ENCODE results near the gene ACTG2. TPM values are rescaled to one million over a fixed set of nuclear protein-coding genes. Genes with fewer than 3 reads are reported as not detected.

ACTG2 gene
- total and polyA plus RNA-seq, 4 donors, result 5.3 to 21.0 (median 6.2) TPM

- peaks cover 9% of the 10 kb centered on the region for H3K4me1 ChIP-seq (ENCODE audit: control insufficient read depth, insufficient read depth, low read length)
- H3K4me3 ChIP-seq (ENCODE audit: low read depth, low read length), result no peak overlapping the region
- 92% methylated on average over 2 of the region's 2 CpGs for WGBS (ENCODE audit: insufficient coverage)
- no peak for DNase-seq (ENCODE audit: low read depth in 4 of 6, low spot score in 6 of 6)
- no peaks in the 10 kb centered on the region for H3K9me3 ChIP-seq (ENCODE audit: control insufficient read depth, insufficient read depth, low read length)
- no peaks in the 10 kb centered on the region for H3K36me3 ChIP-seq (ENCODE audit: control insufficient read depth, insufficient read depth, low read length)
- H3K27me3 ChIP-seq (ENCODE audit: control insufficient read depth, insufficient read depth, low read length), result no peaks in the 10 kb centered on the region
- no peak overlapping the region for H3K27ac ChIP-seq (ENCODE audit: low read depth, low read length)
Measured at GRCh38 chr2:73928963-73929347, 36.1 kb downstream of the ACTG2 start.

GRCh38 chr2:73930386-73930785, 37.6 kb downstream of the ACTG2 start:
- no peaks in the 10 kb centered on the region for H3K27me3 ChIP-seq (ENCODE audit: control insufficient read depth, insufficient read depth, low read length)
- no peaks in the 10 kb centered on the region for H3K36me3 ChIP-seq (ENCODE audit: control insufficient read depth, insufficient read depth, low read length)
- H3K4me1 ChIP-seq (ENCODE audit: control insufficient read depth, insufficient read depth, low read length), result peaks cover 9% of the 10 kb centered on the region
- no peaks in the 10 kb centered on the region for H3K9me3 ChIP-seq (ENCODE audit: control insufficient read depth, insufficient read depth, low read length)
- DNase-seq (ENCODE audit: low read depth in 4 of 6, low spot score in 6 of 6), result no peak
- WGBS (ENCODE audit: insufficient coverage), result no CpG with 5 or more reads among the region's 2 CpGs
- H3K4me3 ChIP-seq (ENCODE audit: low read depth, low read length), result no peak overlapping the region
- no peak overlapping the region for H3K27ac ChIP-seq (ENCODE audit: low read depth, low read length)

- Histone ChIP-seq H3K4me3 (ENCODE audit: low read depth, low read length) (no peak overlapping the region), H3K4me1 (ENCODE audit: control insufficient read depth, insufficient read depth, low read length) (peaks cover 9% of the 10 kb centered on the region), H3K9me3 (ENCODE audit: control insufficient read depth, insufficient read depth, low read length) (no peaks in the 10 kb centered on the region), H3K27me3 (ENCODE audit: control insufficient read depth, insufficient read depth, low read length) (no peaks in the 10 kb centered on the region), H3K27ac (ENCODE audit: low read depth, low read length) (peak overlapping the region; percentile 43), H3K36me3 (ENCODE audit: control insufficient read depth, insufficient read depth, low read length) (no peaks in the 10 kb centered on the region)
- 83% methylated on average over 6 of the region's 7 CpGs for WGBS (ENCODE audit: insufficient coverage)
- peak in 2 of 6 donors; percentile 3 to 27 for DNase-seq (ENCODE audit: low read depth in 4 of 6, low spot score in 6 of 6)
Measured at GRCh38 chr2:73931531-73932500, 39.0 kb downstream of the ACTG2 start.

- no peaks in the 10 kb centered on the region for H3K36me3 ChIP-seq (ENCODE audit: control insufficient read depth, insufficient read depth, low read length)
- DNase-seq (ENCODE audit: low read depth in 4 of 6, low spot score in 6 of 6), result no peak
- WGBS (ENCODE audit: insufficient coverage), result 83% methylated on average over 3 of the region's 3 CpGs
- no peaks in the 10 kb centered on the region for H3K9me3 ChIP-seq (ENCODE audit: control insufficient read depth, insufficient read depth, low read length)
- H3K4me3 ChIP-seq (ENCODE audit: low read depth, low read length), result no peak overlapping the region
- H3K4me1 ChIP-seq (ENCODE audit: control insufficient read depth, insufficient read depth, low read length), result peaks cover 6% of the 10 kb centered on the region
- no peaks in the 10 kb centered on the region for H3K27me3 ChIP-seq (ENCODE audit: control insufficient read depth, insufficient read depth, low read length)
- no peak overlapping the region for H3K27ac ChIP-seq (ENCODE audit: low read depth, low read length)
Measured at GRCh38 chr2:73933194-73933593, 40.4 kb downstream of the ACTG2 start.

- Histone ChIP-seq H3K27me3 (ENCODE audit: control insufficient read depth, insufficient read depth, low read length) (no peaks in the 10 kb centered on the region), H3K4me3 (ENCODE audit: low read depth, low read length) (no peak overlapping the region), H3K4me1 (ENCODE audit: control insufficient read depth, insufficient read depth, low read length) (no peaks in the 10 kb centered on the region), H3K9me3 (ENCODE audit: control insufficient read depth, insufficient read depth, low read length) (no peaks in the 10 kb centered on the region), H3K36me3 (ENCODE audit: control insufficient read depth, insufficient read depth, low read length) (no peaks in the 10 kb centered on the region), H3K27ac (ENCODE audit: low read depth, low read length) (no peak overlapping the region)
- no peak for DNase-seq (ENCODE audit: low read depth in 4 of 6, low spot score in 6 of 6)
Measured at GRCh38 chr2:73935641-73936040, 42.8 kb downstream of the ACTG2 start.

- Histone ChIP-seq H3K36me3 (ENCODE audit: control insufficient read depth, insufficient read depth, low read length) (no peaks in the 10 kb centered on the region), H3K4me1 (ENCODE audit: control insufficient read depth, insufficient read depth, low read length) (no peaks in the 10 kb centered on the region), H3K9me3 (ENCODE audit: control insufficient read depth, insufficient read depth, low read length) (no peaks in the 10 kb centered on the region), H3K4me3 (ENCODE audit: low read depth, low read length) (no peak overlapping the region), H3K27me3 (ENCODE audit: control insufficient read depth, insufficient read depth, low read length) (no peaks in the 10 kb centered on the region), H3K27ac (ENCODE audit: low read depth, low read length) (no peak overlapping the region)
- no peak for DNase-seq (ENCODE audit: low read depth in 4 of 6, low spot score in 6 of 6)
- 93% methylated on average over 2 of the region's 4 CpGs for WGBS (ENCODE audit: insufficient coverage)
Measured at GRCh38 chr2:73937103-73937885, 44.5 kb downstream of the ACTG2 start.

- Histone ChIP-seq H3K4me3 (ENCODE audit: low read depth, low read length) (no peak overlapping the region), H3K4me1 (ENCODE audit: control insufficient read depth, insufficient read depth, low read length) (no peaks in the 10 kb centered on the region), H3K9me3 (ENCODE audit: control insufficient read depth, insufficient read depth, low read length) (no peaks in the 10 kb centered on the region), H3K27me3 (ENCODE audit: control insufficient read depth, insufficient read depth, low read length) (no peaks in the 10 kb centered on the region), H3K36me3 (ENCODE audit: control insufficient read depth, insufficient read depth, low read length) (no peaks in the 10 kb centered on the region), H3K27ac (ENCODE audit: low read depth, low read length) (no peak overlapping the region)
- no peak for DNase-seq (ENCODE audit: low read depth in 4 of 6, low spot score in 6 of 6)
Measured at GRCh38 chr2:73937899-73938298, 45.1 kb downstream of the ACTG2 start.

- no peak for DNase-seq (ENCODE audit: low read depth in 4 of 6, low spot score in 6 of 6)
- WGBS (ENCODE audit: insufficient coverage), result 90% methylated on average over 2 of the region's 5 CpGs
- no peaks in the 10 kb centered on the region for H3K27me3 ChIP-seq (ENCODE audit: control insufficient read depth, insufficient read depth, low read length)
- no peaks in the 10 kb centered on the region for H3K4me1 ChIP-seq (ENCODE audit: control insufficient read depth, insufficient read depth, low read length)
- H3K36me3 ChIP-seq (ENCODE audit: control insufficient read depth, insufficient read depth, low read length), result peaks cover under 1% of the 10 kb centered on the region
- no peak overlapping the region for H3K4me3 ChIP-seq (ENCODE audit: low read depth, low read length)
- no peaks in the 10 kb centered on the region for H3K9me3 ChIP-seq (ENCODE audit: control insufficient read depth, insufficient read depth, low read length)
- H3K27ac ChIP-seq (ENCODE audit: low read depth, low read length), result no peak overlapping the region
Measured at GRCh38 chr2:73938718-73939352, 46.0 kb downstream of the ACTG2 start.

GRCh38 chr2:73939419-73939818, 46.6 kb downstream of the ACTG2 start:
- no peak for DNase-seq (ENCODE audit: low read depth in 4 of 6, low spot score in 6 of 6)
- Histone ChIP-seq H3K4me1 (ENCODE audit: control insufficient read depth, insufficient read depth, low read length) (no peaks in the 10 kb centered on the region), H3K27ac (ENCODE audit: low read depth, low read length) (no peak overlapping the region), H3K27me3 (ENCODE audit: control insufficient read depth, insufficient read depth, low read length) (no peaks in the 10 kb centered on the region), H3K4me3 (ENCODE audit: low read depth, low read length) (no peak overlapping the region), H3K9me3 (ENCODE audit: control insufficient read depth, insufficient read depth, low read length) (no peaks in the 10 kb centered on the region), H3K36me3 (ENCODE audit: control insufficient read depth, insufficient read depth, low read length) (peaks cover 5% of the 10 kb centered on the region)
- WGBS (ENCODE audit: insufficient coverage), result 80% methylated on average over 2 of the region's 2 CpGs
